Ovary (tissue), 3 donors: ENCODE results near the gene YAP1.

Experiments used
- POLR2A ChIP-seq: fragments of 450-650 bp; IDR thresholded peaks from one replicate; pipeline ENCODE4 v1.6.1; 2017; ENCODE audit warnings: antibody characterized with exemption, mild to moderate bottlenecking, moderate library complexity
- TF ChIP-seq, protein P1 (sequence below), 3 donors: fragments of 450-650 bp in 2 of 3; fragments of 200-600 bp in 1 of 3; IDR thresholded peaks; one replicate each; pipeline versions ENCODE4 v1.5.1 to v1.8.0; 2016 to 2022; ENCODE audit warnings: antibody characterized with exemption in 3 of 3, mild to moderate bottlenecking in 1 of 3
- donor health status: DM: no; HTN: no; CAD: no.

DNA sequence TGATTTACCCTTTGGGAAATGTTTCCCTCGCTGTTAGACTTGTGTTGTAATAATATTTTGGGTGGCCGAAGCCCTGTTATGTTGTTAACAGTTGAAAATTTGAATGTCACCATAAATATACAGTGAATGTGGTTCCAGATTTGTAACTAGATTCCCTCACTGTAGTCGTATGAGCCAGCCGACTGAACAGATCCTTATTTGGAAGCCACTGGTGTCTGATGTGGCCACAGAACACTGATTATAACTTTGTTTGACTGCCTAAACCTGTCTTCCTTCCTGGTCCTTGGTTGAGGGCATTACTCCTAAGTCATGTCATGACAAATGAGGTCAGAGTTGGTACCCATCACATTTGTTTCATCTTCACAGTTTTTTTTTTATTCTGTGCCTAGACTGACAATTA lies 45.4 kb downstream of the YAP1 start:
- TF ChIP-seq, protein P1, sequence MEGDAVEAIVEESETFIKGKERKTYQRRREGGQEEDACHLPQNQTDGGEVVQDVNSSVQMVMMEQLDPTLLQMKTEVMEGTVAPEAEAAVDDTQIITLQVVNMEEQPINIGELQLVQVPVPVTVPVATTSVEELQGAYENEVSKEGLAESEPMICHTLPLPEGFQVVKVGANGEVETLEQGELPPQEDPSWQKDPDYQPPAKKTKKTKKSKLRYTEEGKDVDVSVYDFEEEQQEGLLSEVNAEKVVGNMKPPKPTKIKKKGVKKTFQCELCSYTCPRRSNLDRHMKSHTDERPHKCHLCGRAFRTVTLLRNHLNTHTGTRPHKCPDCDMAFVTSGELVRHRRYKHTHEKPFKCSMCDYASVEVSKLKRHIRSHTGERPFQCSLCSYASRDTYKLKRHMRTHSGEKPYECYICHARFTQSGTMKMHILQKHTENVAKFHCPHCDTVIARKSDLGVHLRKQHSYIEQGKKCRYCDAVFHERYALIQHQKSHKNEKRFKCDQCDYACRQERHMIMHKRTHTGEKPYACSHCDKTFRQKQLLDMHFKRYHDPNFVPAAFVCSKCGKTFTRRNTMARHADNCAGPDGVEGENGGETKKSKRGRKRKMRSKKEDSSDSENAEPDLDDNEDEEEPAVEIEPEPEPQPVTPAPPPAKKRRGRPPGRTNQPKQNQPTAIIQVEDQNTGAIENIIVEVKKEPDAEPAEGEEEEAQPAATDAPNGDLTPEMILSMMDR (IDR thresholded peaks at IDR 0.05), result no peak
- TF ChIP-seq POLR2A, result no peak
